ENCODE measurements around the gene SAMD4B.

GRCh38 chr19:39303373-39304184 lies 38.6 kb upstream of the SAMD4B start:
- TF ChIP-seq EZH2 (optimal IDR thresholded peaks at IDR 0.05; ENCODE audit: low read depth, low read length) (no peak), CTCF (IDR thresholded peaks at IDR 0.05; ENCODE audit: low read length) (no peak)
